Activated B cell treated with CpG ODN at 0.5 μM for 24 hours (primary cell): ENCODE results near the gene NUAK2. TPM values are rescaled to one million over a fixed set of nuclear protein-coding genes. Genes with fewer than 3 reads are reported as not detected.

ENCODE experiments used
- ATAC-seq: fragments of 200-7000 bp; cut with Tn5 transposase; one replicate; pipeline ENCODE4 v1.10.0; 2021; ENCODE audit warnings: low read depth, mild to moderate bottlenecking, moderate library complexity
- CTCF ChIA-PET: fragments of 350-600 bp; sonication (Branson Sonifier 250); formaldehyde crosslinking; loops from one replicate; lab custom pipeline; 2021; ENCODE audit warnings: antibody characterized with exemption; lab: Charles Lee
- POLR2A ChIA-PET: fragments of 350-600 bp; sonication (Branson Sonifier 250); formaldehyde crosslinking; loops from one replicate; lab custom pipeline; 2021; ENCODE audit warnings: antibody characterized with exemption; lab: Charles Lee
- DNase-seq: peaks from one replicate; pipeline ENCODE4 v3.0.0; 2022
- H3K27ac Mint-ChIP-seq: one replicate; pipeline ENCODE4 v1.8.0; 2020; ENCODE audit warnings: mixed read lengths
- H3K27me3 Mint-ChIP-seq: one replicate; pipeline ENCODE4 v1.8.0; 2021; ENCODE audit warnings: mixed read lengths
- H3K36me3 Mint-ChIP-seq: one replicate; pipeline ENCODE4 v1.8.0; 2021; ENCODE audit warnings: low read depth, mixed read lengths
- H3K4me1 Mint-ChIP-seq: one replicate; pipeline ENCODE4 v1.8.0; 2021; ENCODE audit warnings: mixed read lengths
- H3K4me3 Mint-ChIP-seq: one replicate; pipeline ENCODE4 v1.8.0; 2020; ENCODE audit warnings: mild to moderate bottlenecking, mixed read lengths
- H3K9me3 Mint-ChIP-seq: one replicate; pipeline ENCODE4 v1.8.0; 2020; ENCODE audit warnings: mixed read lengths
- CTCF ChIP-seq: fragments of 200-600 bp; IDR thresholded peaks from one replicate; pipeline ENCODE4 v1.8.0; 2022; ENCODE audit warnings: antibody characterized with exemption, mild to moderate bottlenecking
- intact Hi-C: fragments of 100-400 bp; cut with micrococcal nuclease; formaldehyde crosslinking; loops from one replicate; pipeline ENCODE4 v1.15.1; 2024
- total RNA-seq: library from RNA; stranded (reverse); gene quantifications from 2 replicates; pipeline ENCODE4 v1.2.3, GENCODE V29; 2022

NUAK2 gene
- total RNA-seq, 1 donor from 2014 or later, result 26.2 TPM

GRCh38 chr1:205346956-205347574 is 25.5 kb upstream of the NUAK2 start:
- peaks cover 55% of the 10 kb centered on the region for H3K4me1 Mint-ChIP-seq
- H3K9me3 Mint-ChIP-seq, result no peaks in the 10 kb centered on the region
- ChIA-PET POLR2A (no interaction called here), CTCF (interaction anchor here (0.9 to 4.9 kb wide), 3 partner anchors 74 to 309 kb away, joined by 3 to 27 read pairs (median 3); no protein-coding TSS in a partner anchor)
- TF ChIP-seq CTCF, result no peak
- H3K36me3 Mint-ChIP-seq, result no peaks in the 10 kb centered on the region
- no peak overlapping the region for H3K27ac Mint-ChIP-seq
- peaks cover 11% of the 10 kb centered on the region for H3K27me3 Mint-ChIP-seq
- no peak overlapping the region for H3K4me3 Mint-ChIP-seq
- intact Hi-C loops, result no loop called here
- DNase-seq (no peak), ATAC-seq (no peak)

GRCh38 chr1:205345761-205346160 is 24.2 kb upstream of the NUAK2 start:
- peaks cover 11% of the 10 kb centered on the region for H3K27me3 Mint-ChIP-seq
- H3K4me1 Mint-ChIP-seq, result peaks cover 50% of the 10 kb centered on the region
- no peaks in the 10 kb centered on the region for H3K9me3 Mint-ChIP-seq
- no peaks in the 10 kb centered on the region for H3K36me3 Mint-ChIP-seq
- intact Hi-C loops, result no loop called here
- no peak for TF ChIP-seq CTCF
- ChIA-PET CTCF (interaction anchor here (0.9 to 3.1 kb wide), 3 partner anchors 8 to 72 kb away, joined by 3 to 10 read pairs (median 7); no protein-coding TSS in a partner anchor), POLR2A (interaction anchor here (0.6 kb wide), 1 partner anchor 1170 kb away, joined by 6 read pairs; no protein-coding TSS in a partner anchor)
- ATAC-seq (no peak), DNase-seq (no peak)
- no peak overlapping the region for H3K4me3 Mint-ChIP-seq
- H3K27ac Mint-ChIP-seq, result no peak overlapping the region

- H3K27me3 Mint-ChIP-seq, result peaks cover 11% of the 10 kb centered on the region
- intact Hi-C loops, result no loop called here
- peak; percentile 59 for ATAC-seq
- POLR2A ChIA-PET, result no interaction called here
- TF ChIP-seq CTCF, result no peak
- H3K4me3 Mint-ChIP-seq, result peak overlapping the region; percentile 74
- no peaks in the 10 kb centered on the region for H3K36me3 Mint-ChIP-seq
- peak; percentile 49 for DNase-seq
- H3K27ac Mint-ChIP-seq, result no peak overlapping the region
- H3K4me1 Mint-ChIP-seq, result peaks cover 40% of the 10 kb centered on the region
- CTCF ChIA-PET, result interaction anchor here (1.0 to 3.1 kb wide), 3 partner anchors 10 to 180 kb away, joined by 4 to 10 read pairs (median 6); no protein-coding TSS in a partner anchor
- H3K9me3 Mint-ChIP-seq, result no peaks in the 10 kb centered on the region
These were observed 22.8 kb upstream of the NUAK2 start for GRCh38 chr1:205344066-205344928.

GRCh38 chr1:205343431-205344065 is 22.0 kb upstream of the NUAK2 start:
- intact Hi-C loops, result loop anchor here (2.0 kb wide), 1 partner anchor 145 kb away; no protein-coding TSS in a partner anchor
- H3K27ac Mint-ChIP-seq, result no peak overlapping the region
- H3K4me1 Mint-ChIP-seq, result peaks cover 34% of the 10 kb centered on the region
- no peaks in the 10 kb centered on the region for H3K9me3 Mint-ChIP-seq
- peaks cover 11% of the 10 kb centered on the region for H3K27me3 Mint-ChIP-seq
- ATAC-seq (peak; percentile 20), DNase-seq (no peak)
- no peak for TF ChIP-seq CTCF
- peak overlapping the region; percentile 74 for H3K4me3 Mint-ChIP-seq
- H3K36me3 Mint-ChIP-seq, result no peaks in the 10 kb centered on the region
- ChIA-PET POLR2A (no interaction called here), CTCF (interaction anchor here (1.0 to 3.1 kb wide), 3 partner anchors 10 to 181 kb away, joined by 4 to 10 read pairs (median 6); no protein-coding TSS in a partner anchor)
